NCI-H1092 treated with DMSO at 0.1 percent for 48 hours (cell line): ENCODE data around the gene OLFM2.
"Not testable (repeated sequence)": the region's sequence is repeated elsewhere in the genome, so short reads cannot be mapped to it uniquely, and the experiment has no call there.

Source experiments
- DNase-seq: peaks from one replicate; lab custom pipeline; 2025; lab: John Stamatoyannopoulos, UW

Gene OLFM2

GRCh38 chr19:9828551-9829063 lies 107.7 kb downstream of the OLFM2 start:
- no peak for DNase-seq

DNA sequence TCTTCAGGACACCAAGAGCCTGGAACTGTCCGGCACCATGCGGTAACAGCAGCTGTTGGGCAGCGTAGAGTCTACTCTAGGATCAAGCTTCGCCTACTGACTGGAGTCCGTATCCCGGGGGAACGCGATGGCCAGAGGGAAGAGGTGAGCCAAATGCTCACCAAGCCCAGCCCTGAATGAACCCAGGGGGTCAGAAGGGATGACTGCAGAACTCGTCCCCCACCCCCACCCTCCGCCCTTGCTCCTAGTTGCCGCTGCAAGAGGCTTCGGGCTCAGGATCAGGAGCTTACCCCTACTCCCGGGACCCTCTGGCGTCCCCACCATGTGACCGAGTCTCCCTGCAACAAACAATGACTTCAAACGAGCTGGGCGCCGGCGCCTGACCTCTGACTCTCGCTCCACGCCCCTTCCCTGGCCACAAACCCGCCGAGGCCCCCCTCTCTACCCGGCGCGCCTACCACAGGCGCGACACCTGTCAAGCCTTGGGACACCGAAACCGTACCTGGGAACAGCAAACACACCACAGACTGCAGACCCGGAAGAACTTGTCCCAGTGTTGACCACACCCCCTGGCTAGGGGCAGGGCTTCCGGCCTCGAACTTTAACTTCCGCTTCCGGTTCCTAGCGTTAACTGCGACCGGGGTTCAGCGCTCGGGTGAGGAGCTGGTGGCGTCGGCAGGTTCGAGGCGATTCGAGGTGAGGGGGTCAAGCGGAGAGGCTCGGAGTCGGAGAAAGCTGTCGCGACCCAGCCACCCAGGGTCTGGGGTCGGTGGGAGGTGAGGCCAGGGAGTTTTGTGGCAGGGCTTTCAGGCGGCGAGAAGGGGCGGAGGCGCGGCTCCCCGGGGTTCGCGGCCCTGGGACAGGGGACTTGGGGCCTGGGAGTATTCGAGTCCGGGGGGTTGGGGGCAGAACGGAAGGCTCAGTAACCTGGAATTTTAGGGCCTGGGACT lies 108.8 kb downstream of the OLFM2 start, which contains the start of gene UBL5:
TSS of gene UBL5 (plus strand) at position 630 of the 950 bp plus-strand sequence. CDS start 420 bp downstream, outside the sequence.
- DNase-seq, result peak; percentile 84

- no peak for DNase-seq
Measured at GRCh38 chr19:9823816-9824215, 112.5 kb downstream of the OLFM2 start.

- DNase-seq, result not testable (repeated sequence)
Measured at GRCh38 chr19:9820034-9820433, 116.3 kb downstream of the OLFM2 start.

- no peak for DNase-seq
Measured at GRCh38 chr19:9819596-9819909, 116.8 kb downstream of the OLFM2 start.

- peak; percentile 98 for DNase-seq
Measured at GRCh38 chr19:9818734-9819595, 117.3 kb downstream of the OLFM2 start, which contains the start of gene FBXL12. Gene FBXL12, minus strand, starts transcription at chr19:9819079. Its CDS starts 266 bp downstream, at chr19:9818813.

- DNase-seq, result no peak
Measured at GRCh38 chr19:9818175-9818733, 118.1 kb downstream of the OLFM2 start.

GRCh38 chr19:9811139-9811538 lies 125.2 kb downstream of the OLFM2 start:
- DNase-seq, result no peak

DNA sequence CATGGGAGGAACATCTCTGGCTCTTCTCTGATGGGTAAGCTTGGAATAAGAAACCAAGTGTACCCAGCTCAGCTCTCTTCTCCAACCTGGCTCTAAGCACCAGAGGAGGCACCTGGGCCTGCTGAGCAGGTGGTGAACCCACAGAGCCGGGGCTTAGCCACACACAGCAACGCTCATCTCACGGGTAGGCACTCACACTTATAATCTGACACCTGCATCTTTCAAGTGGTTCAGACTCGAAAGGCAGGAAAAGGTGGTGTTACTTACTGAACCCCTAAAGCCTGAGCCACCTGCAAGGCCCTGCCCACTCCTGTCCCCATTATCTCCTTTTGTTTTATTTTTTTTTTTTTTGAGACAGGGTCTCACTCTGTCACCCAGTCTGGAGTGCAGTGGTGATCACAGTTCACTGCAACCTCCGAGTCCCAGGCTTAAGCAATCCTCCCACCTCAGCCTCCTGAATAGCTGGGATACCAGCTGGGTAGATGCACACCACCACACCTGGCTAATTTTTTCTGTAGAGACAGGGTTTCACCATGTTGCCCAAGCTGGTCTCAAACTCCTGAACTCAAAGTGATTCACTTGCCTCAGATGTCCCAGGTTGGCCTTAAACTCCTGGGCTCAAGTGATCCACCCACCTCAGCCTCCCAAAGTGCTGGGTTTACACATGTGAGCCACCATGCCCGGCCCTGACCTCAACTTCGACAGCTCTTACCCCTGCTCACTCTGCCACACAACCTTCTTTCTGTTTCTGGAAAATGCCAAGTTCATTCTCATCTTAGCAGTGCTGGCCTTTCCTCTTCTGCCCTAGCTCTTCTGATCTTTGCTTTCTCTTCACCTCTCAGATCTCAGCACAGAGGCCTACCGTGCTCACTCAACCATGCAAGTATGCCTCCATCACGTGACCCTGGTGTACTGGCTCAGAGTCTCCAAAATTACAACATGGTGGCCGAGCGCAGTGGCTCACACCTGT lies 127.2 kb downstream of the OLFM2 start:
- no peak for DNase-seq

DNA sequence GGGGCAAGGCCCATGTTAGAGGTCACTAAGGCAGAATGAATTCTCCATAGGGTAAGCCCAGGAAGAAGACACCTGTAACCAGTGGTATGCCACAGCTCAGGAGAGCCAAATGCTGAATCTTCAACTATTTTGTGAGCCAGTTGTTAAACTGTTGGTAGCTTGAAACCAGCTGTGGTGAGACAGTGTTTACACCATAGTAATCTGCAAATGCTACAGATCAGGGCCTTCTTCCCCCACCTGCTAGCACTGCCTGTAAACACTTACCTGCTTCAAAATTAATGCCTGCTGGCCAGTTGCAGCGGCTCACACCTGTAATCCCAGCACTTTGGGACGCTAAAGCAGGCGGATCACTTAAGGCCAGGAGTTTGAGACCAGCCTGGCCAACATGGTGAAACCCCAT lies 129.5 kb downstream of the OLFM2 start:
- DNase-seq, result no peak
